Bronchus fibroblast of lung (primary cell): ENCODE results near the gene VAMP7. TPM values are rescaled to one million over a fixed set of nuclear protein-coding genes. Genes with fewer than 3 reads are reported as not detected.

Experiments
- total RNA-seq: library from RNA; depleted of rRNA; stranded (reverse); fragments of >200 nt; gene quantifications from 2 replicates; pipeline ENCODE4 v1.2.3, GENCODE V29; 2015

Gene VAMP7, protein sequence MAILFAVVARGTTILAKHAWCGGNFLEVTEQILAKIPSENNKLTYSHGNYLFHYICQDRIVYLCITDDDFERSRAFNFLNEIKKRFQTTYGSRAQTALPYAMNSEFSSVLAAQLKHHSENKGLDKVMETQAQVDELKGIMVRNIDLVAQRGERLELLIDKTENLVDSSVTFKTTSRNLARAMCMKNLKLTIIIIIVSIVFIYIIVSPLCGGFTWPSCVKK
- total RNA-seq, result 26.9 and 29.1 TPM in 2 replicates

DNA sequence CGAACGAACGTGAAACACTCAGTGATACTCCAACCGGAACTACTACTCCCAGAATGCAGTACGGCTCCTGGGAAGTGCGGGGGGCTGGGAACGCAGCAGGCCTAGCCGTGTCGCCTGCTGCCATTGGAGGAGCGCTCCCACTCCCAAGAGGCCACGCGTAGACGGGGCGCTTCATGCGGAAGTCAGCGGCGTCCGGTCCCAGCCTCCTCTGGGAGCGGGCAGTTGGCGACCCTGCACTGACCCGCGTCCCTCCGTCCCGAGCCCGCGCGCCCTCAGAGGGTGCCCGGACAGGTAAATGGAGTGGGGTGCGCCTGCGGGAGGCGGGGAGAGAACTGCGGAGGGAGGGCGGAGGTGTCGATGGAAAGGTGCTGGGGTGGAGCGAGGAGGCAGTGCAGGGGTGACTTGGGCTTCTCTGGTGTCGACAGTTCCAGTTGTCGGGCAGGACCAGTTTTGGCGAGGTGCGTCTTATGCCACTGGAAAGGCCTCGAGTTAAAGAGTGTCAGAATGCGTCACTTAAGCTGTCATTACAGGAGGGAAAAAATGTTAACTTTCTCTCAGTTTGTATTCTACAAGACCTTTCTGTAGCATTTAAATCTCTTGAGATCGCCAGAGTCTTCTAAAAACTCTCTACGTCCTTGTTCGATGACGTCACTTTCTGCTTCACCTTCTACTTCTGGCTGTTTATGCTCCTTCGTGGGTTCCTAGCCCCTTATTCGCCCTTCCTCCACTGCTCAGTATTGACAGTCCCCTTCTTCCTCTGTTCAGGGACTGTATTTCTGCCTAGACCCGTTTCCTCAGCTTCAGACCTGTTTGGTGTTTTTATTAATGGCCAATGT lies at the start of gene VAMP7:
Gene VAMP7, plus strand, starts transcription at position 188 of the 836 bp plus-strand sequence. CDS start 8,122 bp downstream, outside the sequence.

Other genes with a start within 250 kb of the VAMP7 start
- gene IL9R, start 116.4 kb downstream of the VAMP7 start, total RNA-seq, result not detected in 2 replicates